PFSK-1 (cell line): ENCODE measurements around the gene LEPR.

ENCODE experiments used
- FOXP2 ChIP-seq: optimal IDR thresholded peaks from 2 replicates; pipeline ENCODE3; 2011; ENCODE audit warnings: borderline replicate concordance, control low read depth, inconsistent platforms; ENCODE audit not compliant: insufficient read depth; ENCODE audit errors: extremely low read length, extremely low read depth
- POLR2AphosphoS5 ChIP-seq: IDR thresholded peaks from 2 replicates; pipeline ENCODE4 v1.6.1; 2012; ENCODE audit warnings: low read depth, mild to moderate bottlenecking, control low read depth, low read length, moderate library complexity
- SIN3A ChIP-seq: IDR thresholded peaks from 2 replicates; pipeline ENCODE4 v1.6.1; 2012; ENCODE audit warnings: mild to moderate bottlenecking, low read length, moderate library complexity, borderline replicate concordance; ENCODE audit not compliant: insufficient read depth
- TAF1 ChIP-seq: IDR thresholded peaks from 2 replicates; pipeline ENCODE4 v1.6.1; 2012; ENCODE audit warnings: low read length, control low read depth, borderline replicate concordance; ENCODE audit not compliant: insufficient read depth
- TF ChIP-seq, protein P1 (sequence below), 2 experiments: IDR thresholded peaks; 2 replicates each; pipeline versions ENCODE4 v1.6.1 to v1.8.0; 2011 to 2012; ENCODE audit warnings: low read depth in 2 of 2, low read length in 2 of 2, control low read depth in 1 of 2, inconsistent platforms in 1 of 2, mild to moderate bottlenecking in 1 of 2, moderate library complexity in 1 of 2; ENCODE audit not compliant: insufficient read depth in 1 of 2

Gene LEPR

DNA sequence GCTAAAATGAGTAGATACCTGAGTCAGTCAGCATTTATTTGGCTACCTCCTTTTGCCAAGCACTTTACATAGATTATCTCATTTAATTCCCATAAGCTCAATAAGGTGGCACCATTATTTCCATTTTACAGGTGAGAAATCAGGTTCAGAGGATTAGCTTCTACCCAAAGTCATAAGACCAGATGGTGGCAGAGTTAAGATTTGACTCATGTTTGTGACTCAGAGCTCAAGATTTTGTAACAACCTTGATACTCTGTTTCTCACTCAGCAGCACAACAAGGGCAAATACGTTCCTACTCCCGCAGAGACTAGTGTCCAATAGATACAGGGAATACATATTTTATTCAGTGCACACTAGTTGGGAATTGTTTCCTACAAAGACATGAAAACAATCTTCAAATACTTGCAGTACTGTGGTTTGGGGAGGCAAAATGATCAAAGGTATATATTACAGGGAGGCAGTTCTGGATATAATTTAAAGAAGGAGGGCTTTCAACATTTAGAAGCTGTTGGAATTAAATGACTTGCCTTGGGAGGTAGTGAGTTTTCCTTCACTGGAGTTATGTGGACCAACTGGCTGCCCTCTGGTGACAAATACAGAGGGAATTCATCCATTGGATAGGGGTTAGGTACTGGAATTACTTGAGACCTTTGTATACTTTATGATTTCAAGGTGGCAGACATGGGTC is 3.6 kb downstream of the LEPR start:
- TF ChIP-seq POLR2AphosphoS5 (no peak), SIN3A (no peak), FOXP2 (no peak), TAF1 (no peak)
- TF ChIP-seq, protein P1, sequence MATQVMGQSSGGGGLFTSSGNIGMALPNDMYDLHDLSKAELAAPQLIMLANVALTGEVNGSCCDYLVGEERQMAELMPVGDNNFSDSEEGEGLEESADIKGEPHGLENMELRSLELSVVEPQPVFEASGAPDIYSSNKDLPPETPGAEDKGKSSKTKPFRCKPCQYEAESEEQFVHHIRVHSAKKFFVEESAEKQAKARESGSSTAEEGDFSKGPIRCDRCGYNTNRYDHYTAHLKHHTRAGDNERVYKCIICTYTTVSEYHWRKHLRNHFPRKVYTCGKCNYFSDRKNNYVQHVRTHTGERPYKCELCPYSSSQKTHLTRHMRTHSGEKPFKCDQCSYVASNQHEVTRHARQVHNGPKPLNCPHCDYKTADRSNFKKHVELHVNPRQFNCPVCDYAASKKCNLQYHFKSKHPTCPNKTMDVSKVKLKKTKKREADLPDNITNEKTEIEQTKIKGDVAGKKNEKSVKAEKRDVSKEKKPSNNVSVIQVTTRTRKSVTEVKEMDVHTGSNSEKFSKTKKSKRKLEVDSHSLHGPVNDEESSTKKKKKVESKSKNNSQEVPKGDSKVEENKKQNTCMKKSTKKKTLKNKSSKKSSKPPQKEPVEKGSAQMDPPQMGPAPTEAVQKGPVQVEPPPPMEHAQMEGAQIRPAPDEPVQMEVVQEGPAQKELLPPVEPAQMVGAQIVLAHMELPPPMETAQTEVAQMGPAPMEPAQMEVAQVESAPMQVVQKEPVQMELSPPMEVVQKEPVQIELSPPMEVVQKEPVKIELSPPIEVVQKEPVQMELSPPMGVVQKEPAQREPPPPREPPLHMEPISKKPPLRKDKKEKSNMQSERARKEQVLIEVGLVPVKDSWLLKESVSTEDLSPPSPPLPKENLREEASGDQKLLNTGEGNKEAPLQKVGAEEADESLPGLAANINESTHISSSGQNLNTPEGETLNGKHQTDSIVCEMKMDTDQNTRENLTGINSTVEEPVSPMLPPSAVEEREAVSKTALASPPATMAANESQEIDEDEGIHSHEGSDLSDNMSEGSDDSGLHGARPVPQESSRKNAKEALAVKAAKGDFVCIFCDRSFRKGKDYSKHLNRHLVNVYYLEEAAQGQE (IDR thresholded peaks at IDR 0.05; ENCODE audit: insufficient read depth in 1 of 2, low read depth in 2 of 2, low read length in 2 of 2): no peak

GRCh38 chr1:65424573-65424889 is 4.1 kb downstream of the LEPR start:
- TF ChIP-seq FOXP2 (no peak), TAF1 (no peak), POLR2AphosphoS5 (no peak), SIN3A (no peak)
- TF ChIP-seq, protein P1 (IDR thresholded peaks at IDR 0.05; ENCODE audit: insufficient read depth in 1 of 2, low read depth in 2 of 2, low read length in 2 of 2): no peak

DNA sequence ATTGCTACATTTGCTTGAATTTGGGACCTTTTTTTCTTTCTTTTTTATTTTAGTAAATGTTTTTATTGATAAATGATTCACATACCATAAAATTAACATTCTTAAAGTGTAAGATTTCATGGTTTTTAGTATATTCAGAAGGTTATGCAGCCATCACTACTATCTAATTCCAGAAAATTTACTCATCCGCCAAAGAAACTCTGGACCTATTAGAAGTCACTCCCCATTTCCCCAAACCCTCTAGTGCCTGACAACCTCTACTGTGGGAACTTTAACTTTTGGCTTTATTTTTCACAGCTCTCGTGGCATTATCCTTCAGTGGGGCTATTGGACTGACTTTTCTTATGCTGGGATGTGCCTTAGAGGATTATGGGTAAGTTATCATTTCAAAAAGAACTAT is 4.5 kb downstream of the LEPR start:
- TF ChIP-seq, protein P1 (IDR thresholded peaks at IDR 0.05; ENCODE audit: insufficient read depth in 1 of 2, low read depth in 2 of 2, low read length in 2 of 2): no peak
- no peak for TF ChIP-seq FOXP2
- no peak for TF ChIP-seq POLR2AphosphoS5
- TF ChIP-seq TAF1: no peak
- TF ChIP-seq SIN3A: no peak

- no peak for TF ChIP-seq SIN3A
- no peak for TF ChIP-seq POLR2AphosphoS5
- no peak for TF ChIP-seq FOXP2
- TF ChIP-seq TAF1: no peak
- TF ChIP-seq, protein P1 (IDR thresholded peaks at IDR 0.05; ENCODE audit: insufficient read depth in 1 of 2, low read depth in 2 of 2, low read length in 2 of 2): no peak
Observed at GRCh38 chr1:65425697-65426096, 5.2 kb downstream of the LEPR start.
